Esophagus (tissue), 2 donors: Measurements from ENCODE around the gene LAMP1. TPM values are rescaled to one million over a fixed set of nuclear protein-coding genes. Genes with fewer than 3 reads are reported as not detected.

Source experiments
- H3K27ac ChIP-seq, 2 donors: one replicate each; pipeline ENCODE4 v1.5.1; 2013; ENCODE audit warnings: low read depth in 2 of 2, mild to moderate bottlenecking in 2 of 2, inconsistent platforms in 1 of 2, low read length in 1 of 2, moderate library complexity in 1 of 2
- H3K27me3 ChIP-seq, 2 donors: one replicate each; pipeline ENCODE4 v1.6.1; 2013; ENCODE audit warnings: low read length in 2 of 2, control low read depth in 1 of 2, mild to moderate bottlenecking in 1 of 2; ENCODE audit not compliant: insufficient read depth in 2 of 2, control insufficient read depth in 1 of 2
- H3K36me3 ChIP-seq, 2 donors: one replicate each; pipeline ENCODE4 v1.6.1; 2013; ENCODE audit warnings: low read length in 1 of 2; ENCODE audit not compliant: control insufficient read depth in 2 of 2, insufficient read depth in 2 of 2
- H3K4me1 ChIP-seq, 2 donors: one replicate each; pipeline ENCODE4 v1.6.1; 2013; ENCODE audit warnings: low read length in 1 of 2; ENCODE audit not compliant: control insufficient read depth in 2 of 2, insufficient read depth in 2 of 2
- H3K4me3 ChIP-seq, 2 donors: one replicate each; pipeline ENCODE4 v1.5.1; 2013; ENCODE audit warnings: low read length in 2 of 2, mild to moderate bottlenecking in 2 of 2, low read depth in 1 of 2, moderate library complexity in 1 of 2
- H3K9me3 ChIP-seq, 2 donors: one replicate each; pipeline ENCODE4 v1.6.1; 2013; ENCODE audit warnings: mild to moderate bottlenecking in 2 of 2, low read depth in 1 of 2, low read length in 1 of 2, moderate library complexity in 1 of 2; ENCODE audit not compliant: control insufficient read depth in 2 of 2, insufficient read depth in 1 of 2
- WGBS, 2 donors: extraction: QIAGEN DNeasy Blood & Tissue Kit; methylation state at CpG; one replicate each; pipeline ENCODE4 v1.1.7; 2013; 5-methylcytosine and 5-hydroxymethylcytosine counted together
- polyA plus RNA-seq, 2 donors: library from polyadenylated mRNA; stranded (reverse); fragments of 200-250 nt; gene quantifications; one replicate each; pipeline ENCODE4 v1.2.3, GENCODE V29; 2013
- donor health status: healthy with polysubstance abuse.
- donor health status: Bipolar disorder and iron deficiency.

Gene LAMP1
- polyA plus RNA-seq, 2 donors = 45.5 to 71.5 TPM

GRCh38 chr13:113322890-113323651 is 26.0 kb downstream of the LAMP1 start:
- Histone ChIP-seq H3K36me3 (peaks cover 12 to 36% of the 10 kb centered on the region in 2 donors), H3K9me3 (no peaks in the 10 kb centered on the region), H3K4me3 (no peak overlapping the region), H3K27ac (no peak overlapping the region), H3K27me3 (no peaks in the 10 kb centered on the region), H3K4me1 (no peaks in the 10 kb centered on the region)
- WGBS, 2 donors = 94% methylated on average over 25 of the region's 25 CpGs

- Histone ChIP-seq H3K9me3 (no peaks in the 10 kb centered on the region), H3K27me3 (no peaks in the 10 kb centered on the region), H3K36me3 (peaks cover 12 to 36% of the 10 kb centered on the region in 2 donors), H3K27ac (no peak overlapping the region), H3K4me1 (no peaks in the 10 kb centered on the region), H3K4me3 (no peak overlapping the region)
- 93 to 95% methylated on average over 7 of the region's 7 CpGs for WGBS, 2 donors
Observed at GRCh38 chr13:113323869-113324268, 26.8 kb downstream of the LAMP1 start.

- WGBS, 2 donors = 71 to 72% methylated on average over 12 of the region's 12 CpGs
- no peaks in the 10 kb centered on the region for H3K4me1 ChIP-seq
Observed at GRCh38 chr13:113324398-113324797, 27.4 kb downstream of the LAMP1 start.

GRCh38 chr13:113325779-113326178 is 28.7 kb downstream of the LAMP1 start:
- WGBS, 2 donors = 84 to 86% methylated on average over 23 of the region's 23 CpGs
- no peaks in the 10 kb centered on the region for H3K4me1 ChIP-seq
- peaks cover 12 to 21% of the 10 kb centered on the region in 2 donors for H3K36me3 ChIP-seq
- H3K4me3 ChIP-seq = no peak overlapping the region
- H3K27me3 ChIP-seq = no peaks in the 10 kb centered on the region
- no peaks in the 10 kb centered on the region for H3K9me3 ChIP-seq
- H3K27ac ChIP-seq = no peak overlapping the region

More at GRCh38 chr13:113324398-113324797, 27.4 kb downstream of the LAMP1 start:
- H3K36me3 ChIP-seq = peaks cover 12 to 33% of the 10 kb centered on the region in 2 donors
- no peak overlapping the region for H3K4me3 ChIP-seq
- H3K27me3 ChIP-seq = no peaks in the 10 kb centered on the region
- no peaks in the 10 kb centered on the region for H3K9me3 ChIP-seq
- no peak overlapping the region for H3K27ac ChIP-seq

GRCh38 chr13:113327391-113327765 is 30.3 kb downstream of the LAMP1 start:
- Histone ChIP-seq H3K27ac (no peak overlapping the region), H3K36me3 (peaks cover 0 to 11% of the 10 kb centered on the region in 2 donors), H3K9me3 (no peaks in the 10 kb centered on the region), H3K4me1 (no peaks in the 10 kb centered on the region), H3K27me3 (no peaks in the 10 kb centered on the region), H3K4me3 (no peak overlapping the region)
- 81 to 82% methylated on average over 13 of the region's 13 CpGs for WGBS, 2 donors

- no peak overlapping the region for H3K27ac ChIP-seq
- WGBS, 2 donors = 73 to 83% methylated on average over 20 of the region's 20 CpGs
- H3K36me3 ChIP-seq = peaks cover 0 to 11% of the 10 kb centered on the region in 2 donors
- H3K27me3 ChIP-seq = no peaks in the 10 kb centered on the region
- no peaks in the 10 kb centered on the region for H3K4me1 ChIP-seq
- no peak overlapping the region for H3K4me3 ChIP-seq
- H3K9me3 ChIP-seq = no peaks in the 10 kb centered on the region
Observed at GRCh38 chr13:113327766-113328471, 30.9 kb downstream of the LAMP1 start.

- no peaks in the 10 kb centered on the region for H3K27me3 ChIP-seq
- H3K9me3 ChIP-seq = no peaks in the 10 kb centered on the region
- H3K4me3 ChIP-seq = no peak overlapping the region
- H3K4me1 ChIP-seq = no peaks in the 10 kb centered on the region
- peaks cover 0 to 7% of the 10 kb centered on the region in 2 donors for H3K36me3 ChIP-seq
- 88 to 90% methylated on average over 12 of the region's 12 CpGs for WGBS, 2 donors
- no peak overlapping the region for H3K27ac ChIP-seq
Observed at GRCh38 chr13:113328851-113329250, 31.8 kb downstream of the LAMP1 start.

- Histone ChIP-seq H3K27ac (no peak overlapping the region), H3K4me3 (no peak overlapping the region), H3K36me3 (peaks cover 0 to 6% of the 10 kb centered on the region in 2 donors), H3K27me3 (no peaks in the 10 kb centered on the region), H3K9me3 (no peaks in the 10 kb centered on the region), H3K4me1 (no peaks in the 10 kb centered on the region)
- 92% methylated on average over 20 to 22 of the region's 22 CpGs for WGBS, 2 donors
Observed at GRCh38 chr13:113329656-113330312, 32.7 kb downstream of the LAMP1 start.

GRCh38 chr13:113332615-113333014 is 35.6 kb downstream of the LAMP1 start:
- H3K9me3 ChIP-seq = no peaks in the 10 kb centered on the region
- no peaks in the 10 kb centered on the region for H3K27me3 ChIP-seq
- H3K4me3 ChIP-seq = no peak overlapping the region
- H3K27ac ChIP-seq = no peak overlapping the region
- 95 to 97% methylated on average over 12 of the region's 12 CpGs for WGBS, 2 donors
- H3K4me1 ChIP-seq = no peaks in the 10 kb centered on the region
- peaks cover 0 to 2% of the 10 kb centered on the region in 2 donors for H3K36me3 ChIP-seq
